Measurements from ENCODE around the gene FTMT. TPM values are rescaled to one million over a fixed set of nuclear protein-coding genes. Genes with fewer than 3 reads are reported as not detected.
A peak's percentile ranks its signal among the peaks of the same experiment; 100 is the strongest.
"Not testable (repeated sequence)": the region's sequence is repeated elsewhere in the genome, so short reads cannot be mapped to it uniquely, and the experiment has no call there.

The FTMT gene
- not detected for total RNA-seq
- not detected for polyA plus RNA-seq (ENCODE audit: insufficient read length in 2 of 2)
- long read RNA-seq, donor 1, result 0 reads
- long read RNA-seq, donor 2, result 0 reads
- long read RNA-seq, donor 3, result 0 reads
- long read RNA-seq, donor 4, result 0 reads

DNA sequence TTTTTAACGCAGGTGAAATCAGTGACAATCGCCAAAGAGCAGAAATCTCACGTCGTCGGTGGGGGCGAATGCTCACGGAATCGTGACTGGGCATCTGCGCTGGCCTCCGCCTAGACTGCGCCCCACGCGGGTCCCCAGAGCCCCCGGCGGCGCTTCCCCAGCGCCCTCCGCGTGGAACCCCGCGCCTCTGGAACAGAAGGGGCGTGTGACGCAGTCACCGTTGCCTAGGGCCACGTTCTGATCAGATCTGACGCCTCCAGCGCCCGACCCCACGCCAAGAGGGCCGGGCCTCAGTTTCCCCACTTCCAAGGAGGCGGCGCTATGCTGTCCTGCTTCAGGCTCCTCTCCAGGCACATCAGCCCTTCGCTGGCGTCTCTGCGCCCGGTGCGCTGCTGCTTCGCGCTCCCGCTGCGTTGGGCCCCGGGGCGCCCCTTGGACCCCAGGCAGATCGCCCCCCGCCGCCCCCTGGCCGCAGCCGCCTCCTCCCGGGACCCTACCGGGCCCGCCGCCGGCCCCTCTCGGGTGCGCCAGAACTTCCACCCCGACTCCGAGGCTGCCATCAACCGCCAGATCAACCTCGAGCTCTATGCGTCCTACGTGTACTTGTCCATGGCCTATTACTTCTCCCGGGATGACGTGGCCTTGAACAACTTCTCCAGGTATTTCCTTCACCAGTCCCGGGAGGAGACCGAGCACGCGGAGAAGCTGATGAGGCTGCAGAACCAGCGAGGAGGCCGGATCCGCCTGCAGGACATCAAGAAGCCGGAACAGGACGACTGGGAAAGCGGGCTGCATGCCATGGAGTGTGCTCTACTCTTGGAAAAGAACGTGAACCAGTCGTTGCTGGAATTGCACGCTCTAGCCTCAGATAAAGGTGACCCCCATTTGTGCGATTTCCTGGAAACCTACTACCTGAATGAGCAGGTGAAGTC lies at the start of gene FTMT:
Gene FTMT, plus strand, starts transcription at position 240 of the 932 bp plus-strand sequence. Its CDS starts 82 bp downstream, at position 322.
- Histone ChIP-seq H3K36me3 (ENCODE audit: control insufficient read depth, insufficient read depth, low read length) (no peaks in the 10 kb centered on the region), H3K4me1 (ENCODE audit: control insufficient read depth, insufficient read depth, low read length) (no peaks in the 10 kb centered on the region), H3K9me3 (ENCODE audit: control insufficient read depth, insufficient read depth, low read length) (peaks cover 2% of the 10 kb centered on the region), H3K27me3 (ENCODE audit: control insufficient read depth, insufficient read depth, low read length) (no peaks in the 10 kb centered on the region), H3K27ac (ENCODE audit: low read depth, low read length) (no peak within 1 kb of the TSS), H3K4me3 (ENCODE audit: low read depth, low read length) (no peak within 1 kb of the TSS)
- no peak for DNase-seq (ENCODE audit: low read depth in 4 of 6, low spot score in 6 of 6)
- WGBS (ENCODE audit: insufficient coverage), result 96% methylated on average over 77 of the region's 77 CpGs

DNA sequence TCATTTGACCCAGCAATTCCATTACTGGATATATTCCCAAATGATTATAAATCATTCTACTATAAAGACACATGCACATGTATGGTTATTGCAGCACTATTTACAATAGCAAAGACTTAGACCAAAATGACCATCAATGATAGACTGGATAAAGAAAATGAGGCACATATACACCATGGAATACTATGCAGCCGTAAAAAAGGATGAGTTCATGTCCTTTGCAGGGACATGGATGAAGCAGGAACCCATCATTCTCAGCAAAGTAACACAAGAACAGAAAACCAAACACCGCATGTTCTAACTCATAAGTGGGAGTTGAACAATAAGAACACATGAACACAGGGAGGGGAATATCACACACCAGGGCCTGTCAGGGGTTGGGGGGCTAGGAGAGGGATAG lies 46.4 kb upstream of the FTMT start:
- H3K4me3 ChIP-seq (ENCODE audit: low read depth, low read length); DNase-seq (ENCODE audit: low read depth in 4 of 6, low spot score in 6 of 6); H3K27ac ChIP-seq (ENCODE audit: low read depth, low read length); H3K27me3 ChIP-seq (ENCODE audit: control insufficient read depth, insufficient read depth, low read length); H3K36me3 ChIP-seq (ENCODE audit: control insufficient read depth, insufficient read depth, low read length); H3K9me3 ChIP-seq (ENCODE audit: control insufficient read depth, insufficient read depth, low read length); H3K4me1 ChIP-seq (ENCODE audit: control insufficient read depth, insufficient read depth, low read length): not testable (repeated sequence)
- WGBS (ENCODE audit: insufficient coverage), result no CpG with 5 or more reads among the region's 2 CpGs

DNA sequence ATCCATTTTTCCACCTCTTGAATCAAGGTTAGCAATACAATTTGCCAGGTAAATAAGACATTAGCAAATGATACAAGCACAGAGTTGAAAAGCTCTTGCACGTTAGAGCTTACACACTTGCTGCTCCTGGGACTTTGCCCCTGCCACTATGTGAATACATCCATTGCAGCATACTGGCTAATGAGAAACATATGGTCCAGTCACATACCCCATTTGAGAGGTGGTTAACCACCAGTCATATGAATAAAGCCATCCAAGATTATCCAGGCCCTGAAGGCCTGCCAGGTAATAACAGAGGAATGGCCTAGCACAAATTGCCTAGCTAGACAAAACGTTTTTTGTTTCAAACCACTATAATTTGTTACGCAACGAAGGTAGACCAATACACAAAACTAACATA lies 45.8 kb upstream of the FTMT start:
- Histone ChIP-seq H3K4me3 (ENCODE audit: low read depth, low read length) (no peak overlapping the region), H3K9me3 (ENCODE audit: control insufficient read depth, insufficient read depth, low read length) (no peaks in the 10 kb centered on the region), H3K4me1 (ENCODE audit: control insufficient read depth, insufficient read depth, low read length) (no peaks in the 10 kb centered on the region), H3K27ac (ENCODE audit: low read depth, low read length) (no peak overlapping the region), H3K27me3 (ENCODE audit: control insufficient read depth, insufficient read depth, low read length) (no peaks in the 10 kb centered on the region), H3K36me3 (ENCODE audit: control insufficient read depth, insufficient read depth, low read length) (no peaks in the 10 kb centered on the region)
- no CpG with 5 or more reads among the region's 4 CpGs for WGBS (ENCODE audit: insufficient coverage)
- DNase-seq (ENCODE audit: low read depth in 4 of 6, low spot score in 6 of 6), result no peak

DNA sequence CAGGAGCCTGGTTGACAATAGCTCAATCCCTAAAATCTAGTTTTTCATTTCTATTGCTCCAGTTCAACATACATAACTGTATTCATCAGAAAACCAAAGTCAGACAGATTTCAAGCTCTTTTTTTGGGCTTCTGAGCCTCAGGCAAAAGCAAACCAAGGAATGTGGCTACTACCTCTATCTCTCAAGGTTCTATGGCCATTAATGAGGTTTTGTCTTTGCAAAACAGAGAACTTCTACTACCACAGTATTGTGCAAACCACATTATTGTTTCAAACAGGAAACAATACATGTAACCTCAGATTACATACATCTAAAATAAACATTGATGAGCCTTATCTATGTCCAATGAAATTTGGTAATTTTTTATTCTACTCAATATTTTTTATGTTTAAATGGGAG lies 35.5 kb upstream of the FTMT start:
- Histone ChIP-seq H3K4me1 (ENCODE audit: control insufficient read depth, insufficient read depth, low read length) (no peaks in the 10 kb centered on the region), H3K9me3 (ENCODE audit: control insufficient read depth, insufficient read depth, low read length) (no peaks in the 10 kb centered on the region)
- DNase-seq (ENCODE audit: low read depth in 4 of 6, low spot score in 6 of 6), result no peak

DNA sequence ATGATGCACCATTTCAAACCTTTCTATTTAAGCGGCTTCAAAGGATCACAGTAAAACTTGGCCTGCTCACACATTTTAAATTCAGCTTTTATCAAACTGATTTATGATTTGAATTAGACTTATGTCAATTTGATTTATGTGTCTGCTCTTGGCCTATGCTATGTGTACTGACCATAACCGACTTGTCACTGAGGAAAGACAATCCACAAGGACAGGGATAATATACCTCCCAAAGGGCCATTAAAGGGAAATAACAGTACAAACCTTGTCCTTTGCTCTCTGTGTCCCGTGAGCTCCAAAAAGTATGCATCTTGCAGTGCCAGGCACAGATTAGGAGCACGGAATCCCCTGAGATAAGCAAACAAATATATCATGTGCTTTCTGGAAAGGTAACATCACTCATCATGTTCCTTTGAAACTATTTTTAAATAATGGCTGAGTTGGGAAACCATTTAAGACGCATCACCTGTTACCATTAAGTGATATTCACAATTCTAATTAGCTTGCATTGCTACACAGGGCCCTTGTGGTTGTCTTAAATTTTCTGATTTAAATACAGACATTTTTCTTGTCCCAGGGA lies 31.9 kb upstream of the FTMT start:
- no peaks in the 10 kb centered on the region for H3K9me3 ChIP-seq (ENCODE audit: control insufficient read depth, insufficient read depth, low read length)
- no peak overlapping the region for H3K27ac ChIP-seq (ENCODE audit: low read depth, low read length)
- DNase-seq (ENCODE audit: low read depth in 4 of 6, low spot score in 6 of 6), result no peak
- WGBS (ENCODE audit: insufficient coverage), result no CpG with 5 or more reads among the region's 5 CpGs
- H3K4me1 ChIP-seq (ENCODE audit: control insufficient read depth, insufficient read depth, low read length), result no peaks in the 10 kb centered on the region
- H3K36me3 ChIP-seq (ENCODE audit: control insufficient read depth, insufficient read depth, low read length), result no peaks in the 10 kb centered on the region
- H3K4me3 ChIP-seq (ENCODE audit: low read depth, low read length), result no peak overlapping the region
- no peaks in the 10 kb centered on the region for H3K27me3 ChIP-seq (ENCODE audit: control insufficient read depth, insufficient read depth, low read length)

More for the DNA sequence above, 35.5 kb upstream of the FTMT start:
- H3K27ac ChIP-seq (ENCODE audit: low read depth, low read length), result no peak overlapping the region
- H3K4me3 ChIP-seq (ENCODE audit: low read depth, low read length), result no peak overlapping the region
- H3K27me3 ChIP-seq (ENCODE audit: control insufficient read depth, insufficient read depth, low read length), result no peaks in the 10 kb centered on the region
- no peaks in the 10 kb centered on the region for H3K36me3 ChIP-seq (ENCODE audit: control insufficient read depth, insufficient read depth, low read length)

DNA sequence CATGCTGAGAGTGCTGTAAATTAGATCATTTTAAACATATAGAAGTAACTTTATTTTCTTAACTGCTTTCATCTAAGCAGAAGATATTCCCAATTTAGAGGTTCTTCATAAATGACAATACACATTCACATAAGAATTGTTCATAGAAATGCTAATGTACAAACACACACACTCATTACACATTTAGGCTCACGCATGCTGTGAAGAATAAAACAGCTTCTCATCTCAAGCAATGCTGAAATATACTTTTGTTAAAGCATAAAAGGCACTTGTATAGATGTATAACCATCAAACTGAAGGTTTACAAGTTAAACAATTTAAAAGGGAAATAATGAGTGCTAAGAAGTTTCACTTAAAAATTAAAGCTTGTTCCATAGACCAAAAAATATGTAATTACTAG lies 18.1 kb upstream of the FTMT start:
- DNase-seq (ENCODE audit: low read depth in 4 of 6, low spot score in 6 of 6), result peak in 1 of 6 donors; percentile 56
- WGBS (ENCODE audit: insufficient coverage), result no CpG with 5 or more reads among the region's 1 CpG
- Histone ChIP-seq H3K4me3 (ENCODE audit: low read depth, low read length) (no peak overlapping the region), H3K27me3 (ENCODE audit: control insufficient read depth, insufficient read depth, low read length) (no peaks in the 10 kb centered on the region), H3K36me3 (ENCODE audit: control insufficient read depth, insufficient read depth, low read length) (no peaks in the 10 kb centered on the region), H3K4me1 (ENCODE audit: control insufficient read depth, insufficient read depth, low read length) (no peaks in the 10 kb centered on the region), H3K27ac (ENCODE audit: low read depth, low read length) (no peak overlapping the region), H3K9me3 (ENCODE audit: control insufficient read depth, insufficient read depth, low read length) (no peaks in the 10 kb centered on the region)

DNA sequence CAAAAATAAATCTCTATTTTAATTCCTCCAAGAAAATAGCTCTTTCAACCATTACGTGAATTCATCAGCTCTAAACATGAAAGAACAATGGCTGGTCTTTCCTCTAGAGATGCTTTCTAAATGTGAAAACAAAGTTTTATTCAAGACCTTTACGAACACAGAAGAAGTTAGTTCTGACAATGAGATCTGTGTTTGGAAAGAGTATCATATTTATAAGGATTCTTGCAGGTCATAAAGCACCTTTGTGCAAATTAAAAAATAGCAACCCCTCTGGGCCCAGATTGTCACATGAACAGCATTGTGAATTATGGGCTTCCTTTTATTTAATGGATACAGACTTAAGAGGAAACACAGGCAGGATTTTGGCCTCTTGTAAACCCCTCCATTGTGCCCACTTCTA lies 17.7 kb upstream of the FTMT start:
- no CpG with 5 or more reads among the region's 2 CpGs for WGBS (ENCODE audit: insufficient coverage)
- Histone ChIP-seq H3K36me3 (ENCODE audit: control insufficient read depth, insufficient read depth, low read length) (no peaks in the 10 kb centered on the region), H3K9me3 (ENCODE audit: control insufficient read depth, insufficient read depth, low read length) (no peaks in the 10 kb centered on the region), H3K27me3 (ENCODE audit: control insufficient read depth, insufficient read depth, low read length) (no peaks in the 10 kb centered on the region), H3K4me3 (ENCODE audit: low read depth, low read length) (no peak overlapping the region), H3K27ac (ENCODE audit: low read depth, low read length) (no peak overlapping the region), H3K4me1 (ENCODE audit: control insufficient read depth, insufficient read depth, low read length) (no peaks in the 10 kb centered on the region)
- no peak for DNase-seq (ENCODE audit: low read depth in 4 of 6, low spot score in 6 of 6)

DNA sequence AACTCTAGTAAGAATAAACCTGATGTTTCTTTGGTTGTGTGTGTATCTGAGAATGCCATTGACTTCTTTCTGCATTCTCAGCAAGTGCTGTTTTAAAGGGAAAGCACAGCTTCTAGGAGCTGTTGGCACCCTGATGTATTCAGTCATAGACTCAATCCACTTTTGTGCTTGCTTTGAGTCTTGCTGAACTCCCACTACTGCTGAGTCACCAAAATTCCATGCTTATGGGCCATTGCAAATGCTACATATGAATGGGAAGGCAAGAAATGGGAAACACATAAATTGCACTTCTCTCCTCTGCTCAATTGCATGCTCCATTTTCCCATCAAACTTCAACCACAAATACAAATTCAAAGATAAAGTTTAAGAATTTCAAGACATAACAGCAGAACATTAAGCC lies 9.8 kb upstream of the FTMT start:
- Histone ChIP-seq H3K27ac (ENCODE audit: low read depth, low read length) (no peak overlapping the region), H3K9me3 (ENCODE audit: control insufficient read depth, insufficient read depth, low read length) (no peaks in the 10 kb centered on the region), H3K27me3 (ENCODE audit: control insufficient read depth, insufficient read depth, low read length) (no peaks in the 10 kb centered on the region), H3K4me3 (ENCODE audit: low read depth, low read length) (no peak overlapping the region), H3K4me1 (ENCODE audit: control insufficient read depth, insufficient read depth, low read length) (no peaks in the 10 kb centered on the region), H3K36me3 (ENCODE audit: control insufficient read depth, insufficient read depth, low read length) (no peaks in the 10 kb centered on the region)
- no peak for DNase-seq (ENCODE audit: low read depth in 4 of 6, low spot score in 6 of 6)

DNA sequence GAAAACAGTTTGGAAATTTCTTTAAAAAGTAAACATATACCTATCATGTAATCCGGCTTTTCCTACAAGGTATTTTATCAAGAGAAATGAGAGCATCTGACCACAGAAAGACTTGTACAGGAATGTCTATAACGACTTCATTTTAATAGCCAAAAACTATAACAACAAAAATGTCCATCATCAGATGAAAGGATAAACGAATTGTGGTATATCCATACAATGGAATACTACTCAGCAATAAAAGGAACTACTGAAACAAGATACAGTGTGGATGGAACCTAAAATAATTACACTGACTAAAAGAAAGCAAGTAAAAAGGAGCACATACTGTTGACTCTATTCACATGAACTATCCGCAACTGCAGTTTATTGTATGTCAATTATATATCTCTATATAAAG lies 1.4 kb upstream of the FTMT start:
- Histone ChIP-seq H3K4me1 (ENCODE audit: control insufficient read depth, insufficient read depth, low read length) (no peaks in the 10 kb centered on the region), H3K9me3 (ENCODE audit: control insufficient read depth, insufficient read depth, low read length) (peaks cover 2% of the 10 kb centered on the region), H3K36me3 (ENCODE audit: control insufficient read depth, insufficient read depth, low read length) (no peaks in the 10 kb centered on the region), H3K27me3 (ENCODE audit: control insufficient read depth, insufficient read depth, low read length) (no peaks in the 10 kb centered on the region), H3K4me3 (ENCODE audit: low read depth, low read length) (no peak overlapping the region), H3K27ac (ENCODE audit: low read depth, low read length) (no peak overlapping the region)
- DNase-seq (ENCODE audit: low read depth in 4 of 6, low spot score in 6 of 6), result no peak
- WGBS (ENCODE audit: insufficient coverage), result no CpG with 5 or more reads among the region's 4 CpGs

DNA sequence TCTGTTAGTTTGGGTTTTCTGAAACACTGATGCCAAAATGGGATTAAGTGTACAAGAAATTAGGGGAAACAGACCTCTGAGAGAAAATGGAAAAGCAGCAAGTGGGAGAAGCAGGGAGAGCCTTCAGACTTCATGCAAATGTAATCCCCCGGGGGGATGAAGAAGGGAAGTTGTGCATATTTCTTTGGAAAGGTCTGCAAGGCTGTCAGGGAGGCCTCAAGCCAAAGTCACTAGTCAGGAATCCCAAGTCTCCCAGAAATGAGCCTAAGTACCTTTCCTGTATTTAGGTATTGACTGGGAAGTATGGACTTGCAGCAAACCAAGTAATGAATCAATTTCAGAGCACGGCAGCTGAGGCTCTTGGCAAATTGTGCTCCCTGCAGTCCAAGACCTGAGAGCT lies 2.2 kb downstream of the FTMT start:
- H3K4me1 ChIP-seq (ENCODE audit: control insufficient read depth, insufficient read depth, low read length), result no peaks in the 10 kb centered on the region
- 53% methylated on average over 2 of the region's 2 CpGs for WGBS (ENCODE audit: insufficient coverage)
- no peak for DNase-seq (ENCODE audit: low read depth in 4 of 6, low spot score in 6 of 6)
- H3K9me3 ChIP-seq (ENCODE audit: control insufficient read depth, insufficient read depth, low read length), result peaks cover 2% of the 10 kb centered on the region
- no peaks in the 10 kb centered on the region for H3K27me3 ChIP-seq (ENCODE audit: control insufficient read depth, insufficient read depth, low read length)
- no peak overlapping the region for H3K27ac ChIP-seq (ENCODE audit: low read depth, low read length)
- H3K4me3 ChIP-seq (ENCODE audit: low read depth, low read length), result no peak overlapping the region
- H3K36me3 ChIP-seq (ENCODE audit: control insufficient read depth, insufficient read depth, low read length), result no peaks in the 10 kb centered on the region
